Measurements from ENCODE around the gene KIF12. TPM values are rescaled to one million over a fixed set of nuclear protein-coding genes. Genes with fewer than 3 reads are reported as not detected.

Gene KIF12
- total and polyA plus RNA-seq, 2 donors (not counting 1 experiment from before 2014, with no cell fraction given): not detected

DNA sequence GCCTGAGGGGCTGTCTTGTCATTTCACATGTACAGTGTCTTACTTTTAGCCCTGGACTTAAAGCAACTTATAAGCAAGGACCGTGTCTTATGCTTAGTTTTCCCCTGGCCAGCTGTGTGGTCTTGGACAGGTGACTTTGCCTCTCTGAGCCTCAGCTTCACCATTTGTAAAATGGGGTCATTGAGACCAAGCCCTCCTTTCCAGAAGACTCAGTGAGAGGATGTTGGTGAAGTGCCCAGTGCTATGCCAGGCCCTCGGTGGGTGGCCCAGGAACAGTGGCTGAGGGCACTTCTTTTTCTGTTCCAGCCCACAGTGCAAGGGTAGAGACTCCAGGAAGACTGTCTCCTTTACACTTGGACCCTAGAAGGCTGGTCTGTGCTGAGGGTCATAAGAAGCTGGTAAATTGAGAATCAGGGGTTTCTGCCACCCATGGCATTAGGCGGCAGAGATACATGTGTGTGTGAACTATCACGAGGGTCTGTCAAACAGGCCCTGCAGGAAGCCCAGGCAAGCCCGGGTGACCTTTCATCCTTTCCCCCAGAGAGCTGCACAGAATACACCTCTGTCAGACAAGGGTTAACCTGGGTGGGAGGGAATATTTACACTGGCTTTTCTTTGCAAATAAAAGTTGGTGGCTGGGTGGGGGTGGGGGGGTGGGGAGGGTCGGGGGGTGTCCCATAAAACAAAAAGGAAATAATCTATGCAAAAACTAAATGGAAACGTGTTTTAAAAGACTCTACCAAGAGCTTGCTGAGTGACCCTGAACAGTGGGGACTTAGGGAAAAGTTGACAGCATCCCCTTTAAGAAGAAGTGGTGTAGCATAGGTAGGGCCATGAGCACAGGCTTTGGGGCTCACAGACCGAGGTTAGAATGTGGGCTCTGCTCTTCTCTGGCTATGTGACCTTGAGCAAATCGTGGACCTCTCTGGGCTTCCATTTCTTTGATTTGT is 20.4 kb upstream of the KIF12 start:
- POLR2A ChIA-PET: no interaction called here
- H3K4me2 ChIP-seq (replicated peaks; ENCODE audit: low read depth, low read length, poor library complexity, severe bottlenecking): no peak overlapping the region
- TF ChIP-seq EZH2 (IDR thresholded peaks at IDR 0.05; ENCODE audit: borderline replicate concordance, insufficient read depth, low read depth, low read length, poor library complexity, severe bottlenecking): no peak
- TF ChIP-seq, protein P1, sequence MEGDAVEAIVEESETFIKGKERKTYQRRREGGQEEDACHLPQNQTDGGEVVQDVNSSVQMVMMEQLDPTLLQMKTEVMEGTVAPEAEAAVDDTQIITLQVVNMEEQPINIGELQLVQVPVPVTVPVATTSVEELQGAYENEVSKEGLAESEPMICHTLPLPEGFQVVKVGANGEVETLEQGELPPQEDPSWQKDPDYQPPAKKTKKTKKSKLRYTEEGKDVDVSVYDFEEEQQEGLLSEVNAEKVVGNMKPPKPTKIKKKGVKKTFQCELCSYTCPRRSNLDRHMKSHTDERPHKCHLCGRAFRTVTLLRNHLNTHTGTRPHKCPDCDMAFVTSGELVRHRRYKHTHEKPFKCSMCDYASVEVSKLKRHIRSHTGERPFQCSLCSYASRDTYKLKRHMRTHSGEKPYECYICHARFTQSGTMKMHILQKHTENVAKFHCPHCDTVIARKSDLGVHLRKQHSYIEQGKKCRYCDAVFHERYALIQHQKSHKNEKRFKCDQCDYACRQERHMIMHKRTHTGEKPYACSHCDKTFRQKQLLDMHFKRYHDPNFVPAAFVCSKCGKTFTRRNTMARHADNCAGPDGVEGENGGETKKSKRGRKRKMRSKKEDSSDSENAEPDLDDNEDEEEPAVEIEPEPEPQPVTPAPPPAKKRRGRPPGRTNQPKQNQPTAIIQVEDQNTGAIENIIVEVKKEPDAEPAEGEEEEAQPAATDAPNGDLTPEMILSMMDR (IDR thresholded peaks at IDR 0.05): no peak
- no peaks in the 10 kb centered on the region for H3K36me3 ChIP-seq (replicated peaks in 1 of 2; ENCODE audit: control extremely low read depth in 1 of 2, control insufficient read depth in 1 of 2, extremely low read depth in 1 of 2, insufficient read depth in 2 of 2, low read length in 1 of 2)
- H3K27ac Mint-ChIP-seq: no peak overlapping the region
- intact Hi-C loops (cut with micrococcal nuclease): no loop called here
- peaks cover 26% of the 10 kb centered on the region for H3K27me3 Mint-ChIP-seq
- no peaks in the 10 kb centered on the region for H3K79me2 ChIP-seq (ENCODE audit: control insufficient read depth, insufficient read depth, low read length)
- no peak overlapping the region for H3K4me3 Mint-ChIP-seq
- DNase-seq (no peak), ATAC-seq (ENCODE audit: low read depth) (no peak)
- peaks cover 0 to 9% (median 0%) of the 10 kb centered on the region in 4 experiments for H3K27me3 ChIP-seq (replicated peaks in 1 of 4; ENCODE audit: control extremely low read depth in 1 of 4, control insufficient read depth in 3 of 4, insufficient read depth in 4 of 4, low read length in 3 of 4)
- H4K20me1 ChIP-seq (ENCODE audit: control insufficient read depth, insufficient read depth, low read length, poor library complexity, severe bottlenecking): no peaks in the 10 kb centered on the region
- H3K4me3 ChIP-seq (ENCODE audit: control extremely low read depth in 1 of 5, extremely low read depth in 1 of 5, insufficient read depth in 1 of 5, low read depth in 2 of 5, low read length in 4 of 5): no peak overlapping the region
- WGBS (ENCODE audit: insufficient coverage): 72% methylated on average over 4 of the region's 9 CpGs
- no peak overlapping the region for H3K27ac ChIP-seq (ENCODE audit: low read length in 2 of 2)
- H3K9ac ChIP-seq (ENCODE audit: low read length): no peak overlapping the region
- H3K4me1 Mint-ChIP-seq: no peaks in the 10 kb centered on the region
- H3K4me1 ChIP-seq (ENCODE audit: control insufficient read depth in 2 of 2, insufficient read depth in 2 of 2, low read length in 2 of 2): no peaks in the 10 kb centered on the region
- H3K9me3 ChIP-seq (ENCODE audit: control extremely low read depth in 1 of 3, control insufficient read depth in 2 of 3, insufficient read depth in 1 of 3, low read length in 2 of 3): peaks cover 0 to 3% (median 0%) of the 10 kb centered on the region in 3 donors
- CTCF ChIA-PET: no interaction called here
- no peak overlapping the region for H2AFZ ChIP-seq (ENCODE audit: insufficient read depth, low read depth, low read length, poor library complexity, severe bottlenecking)
- H3K9me3 Mint-ChIP-seq (ENCODE audit: insufficient read depth): no peaks in the 10 kb centered on the region
